Epithelial cell of proximal tubule (primary cell): ENCODE measurements around the gene C2orf69. TPM values are rescaled to one million over a fixed set of nuclear protein-coding genes. Genes with fewer than 3 reads are reported as not detected.

Experiments
- DNase-seq: peaks from one replicate; pipeline ENCODE4 v3.0.0-alpha.2; 2011; ENCODE audit warnings: low read depth
- H3K4me3 ChIP-seq: 2 replicates; pipeline ENCODE4 v1.5.1; 2011; ENCODE audit warnings: low read depth, mild to moderate bottlenecking, low read length
- CTCF ChIP-seq: conservative IDR thresholded peaks from 2 replicates; pipeline ENCODE4 v1.5.1; 2012; ENCODE audit warnings: low read depth, mild to moderate bottlenecking, low read length
- total RNA-seq: library from RNA; depleted of rRNA; stranded (reverse); fragments of >200 nt; gene quantifications from 2 replicates; pipeline ENCODE4 v1.2.3, GENCODE V29; 2015

C2orf69 gene
- total RNA-seq, 1 donor from 2014 or later: 13.0 TPM

GRCh38 chr2:199929262-199929661 is 18.2 kb downstream of the C2orf69 start:
- no peak overlapping the region for H3K4me3 ChIP-seq
- TF ChIP-seq CTCF: no peak
- DNase-seq: no peak

- no peak overlapping the region for H3K4me3 ChIP-seq
- TF ChIP-seq CTCF: no peak
- DNase-seq: no peak
Observed at GRCh38 chr2:199932312-199932855, 21.3 kb downstream of the C2orf69 start.

GRCh38 chr2:199933466-199933865 is 22.4 kb downstream of the C2orf69 start:
- H3K4me3 ChIP-seq: no peak overlapping the region
- no peak for TF ChIP-seq CTCF
- DNase-seq: no peak

- DNase-seq: no peak
- H3K4me3 ChIP-seq: no peak overlapping the region
- no peak for TF ChIP-seq CTCF
Observed at GRCh38 chr2:199936554-199936953, 25.5 kb downstream of the C2orf69 start.

GRCh38 chr2:199940373-199940772 is 29.3 kb downstream of the C2orf69 start:
- H3K4me3 ChIP-seq: no peak overlapping the region
- TF ChIP-seq CTCF: peak; percentile 40
- no peak for DNase-seq

- no peak overlapping the region for H3K4me3 ChIP-seq
- no peak for DNase-seq
- no peak for TF ChIP-seq CTCF
Observed at GRCh38 chr2:199943373-199943772, 32.3 kb downstream of the C2orf69 start.

- H3K4me3 ChIP-seq: no peak overlapping the region
- DNase-seq: no peak
- no peak for TF ChIP-seq CTCF
Observed at GRCh38 chr2:199946196-199946595, 35.1 kb downstream of the C2orf69 start.
